Thoracic aorta (tissue), 2 donors: ENCODE measurements around the gene WNT9B. TPM values are rescaled to one million over a fixed set of nuclear protein-coding genes. Genes with fewer than 3 reads are reported as not detected.

Experiments used
- ATAC-seq: fragments of 150-250 bp; one replicate; pipeline ENCODE4 v1.8.0; 2017; ENCODE audit warnings: low read depth; ENCODE audit not compliant: insufficient number of reproducible peaks, low FRiP score
- DNase-seq: peaks from one replicate; pipeline ENCODE4 v3.0.0-alpha.2; 2020; ENCODE audit warnings: low spot score
- H3K27ac ChIP-seq, 2 donors: fragments of 200-600 bp; sonication (generic); 1 replicate in 1 of 2; 2 replicates in 1 of 2; pipeline ENCODE4 v1.5.1; 2016; ENCODE audit warnings: mild to moderate bottlenecking in 2 of 2, moderate library complexity in 2 of 2
- H3K27me3 ChIP-seq: fragments of 200-600 bp; sonication (generic); replicated peaks from 2 replicates; pipeline ENCODE4 v1.6.0; 2016; ENCODE audit warnings: mild to moderate bottlenecking; ENCODE audit not compliant: insufficient read depth
- H3K36me3 ChIP-seq: fragments of 200-600 bp; sonication (generic); one replicate; pipeline ENCODE4 v1.5.1; 2016
- H3K4me1 ChIP-seq, 2 donors: fragments of 200-600 bp; sonication (generic); 1 replicate in 1 of 2; 2 replicates in 1 of 2; pipeline versions ENCODE4 v1.5.1 to v1.6.0; 2016; ENCODE audit warnings: low read depth in 2 of 2, mild to moderate bottlenecking in 1 of 2; ENCODE audit not compliant: control insufficient read depth in 1 of 2
- H3K4me3 ChIP-seq: fragments of 200-600 bp; sonication (generic); 2 replicates; pipeline ENCODE4 v1.5.1; 2016; ENCODE audit warnings: mild to moderate bottlenecking
- H3K9me3 ChIP-seq: fragments of 200-600 bp; sonication (generic); 2 replicates; pipeline ENCODE4 v1.5.1; 2016
- total RNA-seq, 2 donors: library from RNA; depleted of rRNA; stranded (reverse); fragments of >200 nt; gene quantifications; one replicate each; pipeline versions ENCODE4 v1.1.0 to v1.2.3, GENCODE V29; 2016
- TF ChIP-seq, protein P1 (sequence below): fragments of 200-600 bp; sonication (generic); IDR thresholded peaks from one replicate; pipeline ENCODE4 v1.5.1; 2019; ENCODE audit warnings: antibody characterized with exemption

WNT9B gene
- total RNA-seq, 2 donors from 2014 or later, result 2.2 TPM; not detected in 1

DNA sequence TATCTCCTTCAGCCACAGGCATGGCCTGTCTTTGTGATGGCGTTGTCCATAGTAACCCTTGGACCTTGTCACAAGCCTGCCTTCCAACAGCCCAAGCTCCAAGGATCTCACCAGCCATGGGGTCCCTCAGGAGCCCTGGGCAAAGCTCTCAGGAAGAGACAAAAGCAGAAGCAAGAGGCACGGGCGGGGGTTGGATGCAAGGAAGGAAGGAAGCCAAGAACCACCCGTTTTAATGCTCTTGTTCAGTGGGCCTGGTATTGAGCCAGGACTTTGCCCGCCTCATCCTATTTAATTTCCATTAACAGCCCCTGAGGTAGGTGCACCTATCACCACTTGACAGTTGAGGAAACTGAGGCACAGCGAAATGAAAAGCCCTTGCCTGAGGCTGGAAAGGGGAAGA is 39.3 kb downstream of the WNT9B start:
- Histone ChIP-seq H3K4me1 (no peaks in the 10 kb centered on the region), H3K4me3 (no peak overlapping the region), H3K9me3 (no peaks in the 10 kb centered on the region), H3K27me3 (no peaks in the 10 kb centered on the region), H3K27ac (no peak overlapping the region), H3K36me3 (no peaks in the 10 kb centered on the region)
- no peak for ATAC-seq
- TF ChIP-seq, protein P1, sequence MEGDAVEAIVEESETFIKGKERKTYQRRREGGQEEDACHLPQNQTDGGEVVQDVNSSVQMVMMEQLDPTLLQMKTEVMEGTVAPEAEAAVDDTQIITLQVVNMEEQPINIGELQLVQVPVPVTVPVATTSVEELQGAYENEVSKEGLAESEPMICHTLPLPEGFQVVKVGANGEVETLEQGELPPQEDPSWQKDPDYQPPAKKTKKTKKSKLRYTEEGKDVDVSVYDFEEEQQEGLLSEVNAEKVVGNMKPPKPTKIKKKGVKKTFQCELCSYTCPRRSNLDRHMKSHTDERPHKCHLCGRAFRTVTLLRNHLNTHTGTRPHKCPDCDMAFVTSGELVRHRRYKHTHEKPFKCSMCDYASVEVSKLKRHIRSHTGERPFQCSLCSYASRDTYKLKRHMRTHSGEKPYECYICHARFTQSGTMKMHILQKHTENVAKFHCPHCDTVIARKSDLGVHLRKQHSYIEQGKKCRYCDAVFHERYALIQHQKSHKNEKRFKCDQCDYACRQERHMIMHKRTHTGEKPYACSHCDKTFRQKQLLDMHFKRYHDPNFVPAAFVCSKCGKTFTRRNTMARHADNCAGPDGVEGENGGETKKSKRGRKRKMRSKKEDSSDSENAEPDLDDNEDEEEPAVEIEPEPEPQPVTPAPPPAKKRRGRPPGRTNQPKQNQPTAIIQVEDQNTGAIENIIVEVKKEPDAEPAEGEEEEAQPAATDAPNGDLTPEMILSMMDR, result no peak
- DNase-seq, result no peak

DNA sequence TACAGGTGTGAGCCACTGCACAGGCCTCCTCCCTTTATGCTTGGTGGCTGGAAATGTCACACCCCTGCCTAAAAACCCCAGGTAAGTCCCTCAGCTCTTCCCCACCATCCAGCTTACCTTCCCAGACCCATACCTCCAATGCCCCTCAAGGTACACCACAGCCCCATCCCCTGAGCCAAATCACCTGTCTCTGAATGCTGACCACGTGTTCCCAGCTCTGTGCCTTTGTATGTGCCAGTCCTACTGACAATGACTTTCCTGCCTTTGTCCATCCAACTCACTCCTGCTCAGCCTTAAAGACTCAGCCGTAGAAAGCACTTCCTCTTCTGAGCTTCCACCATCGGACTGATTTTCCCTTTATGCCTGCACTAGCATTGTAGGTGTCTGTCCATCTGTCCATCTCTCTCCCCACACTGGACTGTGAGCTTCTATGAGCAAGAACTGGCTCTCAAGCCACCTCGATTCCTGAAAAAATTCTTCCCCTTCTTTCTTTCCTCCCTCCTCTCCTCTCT is 40.9 kb downstream of the WNT9B start:
- Histone ChIP-seq H3K4me1 (no peaks in the 10 kb centered on the region), H3K27ac (no peak overlapping the region), H3K27me3 (no peaks in the 10 kb centered on the region), H3K36me3 (no peaks in the 10 kb centered on the region), H3K9me3 (no peaks in the 10 kb centered on the region), H3K4me3 (no peak overlapping the region)
- DNase-seq (no peak), ATAC-seq (no peak)
- TF ChIP-seq, protein P1, result no peak

DNA sequence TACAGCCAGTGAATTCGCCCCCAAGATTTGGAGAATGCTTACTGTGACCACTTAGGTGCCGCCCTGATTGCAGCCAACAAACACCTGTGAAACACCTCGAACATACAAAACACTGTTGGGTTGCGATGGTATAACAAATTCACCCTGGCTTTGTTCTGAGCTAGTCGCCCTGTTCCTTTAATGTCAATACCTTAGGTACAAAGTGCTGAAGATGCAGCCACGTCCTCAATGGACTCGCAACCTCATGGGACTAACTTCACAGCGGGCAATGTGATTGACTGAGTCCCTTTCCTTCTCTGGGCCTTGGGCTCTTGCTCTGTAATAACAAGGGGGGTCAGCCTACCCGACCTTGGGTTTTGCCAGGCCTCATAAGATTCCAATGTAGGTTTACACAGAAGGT is 42.6 kb downstream of the WNT9B start:
- no peak overlapping the region for H3K4me3 ChIP-seq
- TF ChIP-seq, protein P1, result no peak
- no peaks in the 10 kb centered on the region for H3K4me1 ChIP-seq
- no peaks in the 10 kb centered on the region for H3K27me3 ChIP-seq
- no peaks in the 10 kb centered on the region for H3K9me3 ChIP-seq
- ATAC-seq (no peak), DNase-seq (no peak)
- H3K27ac ChIP-seq, result no peak overlapping the region
- H3K36me3 ChIP-seq, result no peaks in the 10 kb centered on the region

DNA sequence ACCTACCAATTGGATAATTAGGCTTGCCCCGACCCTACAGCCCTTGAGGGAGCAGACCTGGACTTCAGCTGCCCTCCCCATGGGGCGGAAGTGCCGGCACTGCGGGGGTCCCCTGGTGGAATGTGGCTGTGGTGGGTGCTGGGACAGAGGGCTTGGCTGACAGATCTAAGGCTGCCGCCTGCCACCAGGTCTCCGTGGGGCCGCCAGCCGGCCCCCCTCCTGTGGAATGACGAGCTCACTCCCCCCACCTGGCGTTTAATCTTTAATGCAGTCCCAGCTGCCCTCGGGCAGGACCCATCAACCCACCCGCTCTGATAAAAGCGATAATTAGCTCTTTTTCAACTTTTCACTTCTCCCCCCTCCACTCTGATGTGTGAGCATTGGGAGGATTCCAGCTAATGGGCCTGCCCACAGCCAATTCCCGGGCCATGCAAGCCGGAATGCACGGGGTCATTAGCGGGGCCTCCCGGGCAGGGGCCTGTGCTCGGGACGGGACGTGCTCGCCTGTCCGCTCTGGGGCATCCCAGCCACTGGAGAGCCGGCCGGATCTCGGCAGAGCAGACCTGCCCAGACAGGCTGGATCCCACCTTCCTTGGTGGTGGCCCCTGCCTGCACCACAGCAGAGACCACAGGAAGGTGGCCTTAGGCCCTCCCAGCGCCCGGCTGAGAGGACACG is 43.2 kb downstream of the WNT9B start:
- H3K27ac ChIP-seq, result no peak overlapping the region
- H3K4me3 ChIP-seq, result no peak overlapping the region
- TF ChIP-seq, protein P1, result no peak
- no peaks in the 10 kb centered on the region for H3K27me3 ChIP-seq
- H3K9me3 ChIP-seq, result no peaks in the 10 kb centered on the region
- no peaks in the 10 kb centered on the region for H3K36me3 ChIP-seq
- DNase-seq, result no peak
- H3K4me1 ChIP-seq, result no peaks in the 10 kb centered on the region
- ATAC-seq, result no peak

DNA sequence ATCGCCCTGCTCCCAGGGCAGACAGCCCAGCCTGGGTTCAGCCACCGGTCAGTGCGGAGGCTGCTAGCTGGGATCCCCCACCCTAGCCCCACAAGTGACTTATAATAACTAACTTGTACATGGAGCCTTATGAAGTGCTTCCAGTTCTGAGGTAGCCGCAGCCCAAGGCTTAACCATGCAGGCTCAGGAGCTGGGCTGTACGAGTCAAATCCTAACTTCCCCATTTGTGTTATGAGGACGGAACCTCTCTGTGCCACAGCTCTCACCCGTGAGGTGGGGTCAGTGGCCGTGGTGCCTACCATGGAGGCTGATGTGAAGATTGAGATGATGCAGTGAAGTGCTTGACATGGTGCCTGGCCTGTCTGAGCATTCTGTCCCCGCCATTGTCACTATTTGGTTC is 43.8 kb downstream of the WNT9B start:
- TF ChIP-seq, protein P1, result no peak
- Histone ChIP-seq H3K4me3 (no peak overlapping the region), H3K27me3 (no peaks in the 10 kb centered on the region), H3K9me3 (no peaks in the 10 kb centered on the region), H3K36me3 (no peaks in the 10 kb centered on the region), H3K4me1 (no peaks in the 10 kb centered on the region), H3K27ac (no peak overlapping the region)
- ATAC-seq, result no peak
- DNase-seq, result no peak
